T-helper 17 cell (primary cell): ENCODE measurements around the gene CDH4. TPM values are rescaled to one million over a fixed set of nuclear protein-coding genes. Genes with fewer than 3 reads are reported as not detected.

Experiments used
- ATAC-seq: fragments of 150-1000 bp; cut with Tn5 transposase; 2 replicates; pipeline ENCODE4 v1.10.0; 2021; ENCODE audit warnings: mild to moderate bottlenecking, moderate library complexity
- DNase-seq, 3 donors: peaks; one replicate each; pipeline versions ENCODE4 v3.0.0 to v3.0.0-alpha.2; 2020 to 2021
- H3K9me3 ChIP-seq: one replicate; pipeline ENCODE4 v1.7.0; 2013; ENCODE audit warnings: low read length, mild to moderate bottlenecking; ENCODE audit not compliant: control insufficient read depth, poor library complexity, severe bottlenecking
- H3K27ac Mint-ChIP-seq: one replicate; pipeline ENCODE4 v1.8.0; 2022; ENCODE audit warnings: mild to moderate bottlenecking, moderate library complexity, mixed read lengths
- H3K27me3 Mint-ChIP-seq: one replicate; pipeline ENCODE4 v1.8.0; 2022; ENCODE audit warnings: mixed read lengths
- H3K36me3 Mint-ChIP-seq: one replicate; pipeline ENCODE4 v1.8.0; 2022; ENCODE audit warnings: low read depth, mixed read lengths
- H3K4me1 Mint-ChIP-seq: one replicate; pipeline ENCODE4 v1.8.0; 2022; ENCODE audit warnings: mild to moderate bottlenecking, mixed read lengths
- H3K4me3 Mint-ChIP-seq: one replicate; pipeline ENCODE4 v1.8.0; 2022; ENCODE audit warnings: mild to moderate bottlenecking, moderate library complexity, mixed read lengths
- total RNA-seq, 4 donors: library from RNA in 2 of 4; stranded (reverse) in 2 of 4; gene quantifications; one replicate each; pipeline ENCODE4 v1.2.3 and lab custom pipeline; 2022 to 2026

CDH4 gene
- total RNA-seq, 2 donors from 2014 or later = 0.55 to 0.67 TPM

DNA sequence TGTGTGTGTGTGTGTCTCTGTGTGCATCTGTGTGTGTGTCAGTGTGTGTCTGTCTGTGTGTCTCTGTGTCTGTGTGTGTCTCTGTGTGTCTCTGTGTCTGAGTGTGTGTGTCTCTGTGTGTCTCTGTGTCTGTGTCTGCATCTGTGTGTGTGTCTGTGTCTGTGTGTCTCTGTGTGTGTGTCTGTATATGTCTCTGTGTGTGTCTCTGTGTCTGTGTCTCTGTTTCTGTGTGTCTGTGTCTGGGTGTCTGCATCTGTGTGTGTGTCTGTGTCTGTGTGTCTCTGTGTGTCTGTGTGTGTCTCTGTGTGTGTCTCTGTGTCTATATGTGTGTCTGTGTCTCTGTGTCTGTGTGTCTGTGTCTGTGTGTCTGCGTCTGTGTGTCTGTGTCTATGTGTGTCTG lies 605.8 kb downstream of the CDH4 start:
- no peaks in the 10 kb centered on the region for H3K9me3 ChIP-seq
- no peak overlapping the region for H3K4me3 Mint-ChIP-seq
- no peak for DNase-seq
- ATAC-seq = no peak
- no peak overlapping the region for H3K27ac Mint-ChIP-seq
- no peaks in the 10 kb centered on the region for H3K36me3 Mint-ChIP-seq
- H3K4me1 Mint-ChIP-seq = no peaks in the 10 kb centered on the region
- H3K27me3 Mint-ChIP-seq = no peaks in the 10 kb centered on the region

DNA sequence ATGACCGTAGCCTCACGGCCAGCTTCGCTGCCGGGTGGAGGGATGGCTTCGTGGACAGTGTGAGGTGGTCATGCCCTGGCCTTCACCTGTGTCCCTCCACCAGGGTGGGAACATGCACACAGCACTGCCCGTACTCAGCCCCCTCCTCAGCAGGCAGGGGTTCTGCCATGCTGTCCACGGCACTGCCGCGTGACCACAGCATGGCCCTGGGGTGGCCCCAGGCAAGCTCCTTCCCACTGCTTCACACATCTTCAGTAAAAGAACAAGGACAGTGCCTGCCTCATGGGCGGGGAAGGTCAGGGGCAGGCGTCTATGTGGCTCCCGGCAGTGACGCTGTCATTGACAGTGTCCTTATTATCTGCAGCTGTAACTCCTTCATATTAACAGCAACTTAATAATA lies 607.7 kb downstream of the CDH4 start:
- H3K4me1 Mint-ChIP-seq = no peaks in the 10 kb centered on the region
- no peaks in the 10 kb centered on the region for H3K27me3 Mint-ChIP-seq
- no peak overlapping the region for H3K27ac Mint-ChIP-seq
- ATAC-seq (no peak), DNase-seq (no peak)
- H3K4me3 Mint-ChIP-seq = no peak overlapping the region
- H3K9me3 ChIP-seq = no peaks in the 10 kb centered on the region
- no peaks in the 10 kb centered on the region for H3K36me3 Mint-ChIP-seq

DNA sequence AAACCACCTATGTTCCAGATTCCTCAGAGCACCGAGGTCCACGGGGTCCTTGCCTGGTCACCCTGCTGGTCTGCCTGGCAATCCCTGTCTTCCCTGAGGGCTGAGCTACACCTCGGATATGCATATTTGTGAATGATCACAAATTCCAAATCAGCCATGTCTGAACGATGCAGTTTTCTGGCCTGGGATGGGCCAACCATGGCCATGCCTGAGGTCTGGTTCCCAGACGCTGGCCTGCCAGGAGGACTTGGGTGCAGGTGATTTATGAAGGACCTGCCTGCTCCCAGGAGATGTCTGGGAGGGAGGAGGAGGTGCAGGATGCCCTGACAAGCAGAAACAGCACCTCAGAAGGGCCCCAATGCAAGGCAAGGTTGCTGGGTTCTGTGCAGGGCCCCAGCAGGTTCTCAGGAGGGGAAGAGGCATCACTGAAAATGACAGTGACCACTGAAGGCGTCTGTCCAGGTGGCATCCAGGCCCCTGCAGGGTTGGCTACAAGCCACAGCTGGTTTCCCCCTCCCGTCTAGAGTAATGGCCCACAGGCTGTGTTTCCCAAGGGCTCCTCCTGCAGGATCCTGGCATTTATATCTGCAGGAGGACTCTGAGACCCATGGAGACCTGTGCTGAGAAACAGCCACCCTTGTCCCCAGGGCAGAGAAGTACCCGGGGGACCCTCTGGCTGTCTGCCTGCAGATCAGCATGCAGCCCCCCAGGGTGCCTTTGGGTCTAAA lies 608.4 kb downstream of the CDH4 start:
- H3K27ac Mint-ChIP-seq = no peak overlapping the region
- no peaks in the 10 kb centered on the region for H3K4me1 Mint-ChIP-seq
- no peak overlapping the region for H3K4me3 Mint-ChIP-seq
- no peaks in the 10 kb centered on the region for H3K27me3 Mint-ChIP-seq
- DNase-seq (no peak), ATAC-seq (no peak)
- no peaks in the 10 kb centered on the region for H3K36me3 Mint-ChIP-seq
- H3K9me3 ChIP-seq = no peaks in the 10 kb centered on the region

DNA sequence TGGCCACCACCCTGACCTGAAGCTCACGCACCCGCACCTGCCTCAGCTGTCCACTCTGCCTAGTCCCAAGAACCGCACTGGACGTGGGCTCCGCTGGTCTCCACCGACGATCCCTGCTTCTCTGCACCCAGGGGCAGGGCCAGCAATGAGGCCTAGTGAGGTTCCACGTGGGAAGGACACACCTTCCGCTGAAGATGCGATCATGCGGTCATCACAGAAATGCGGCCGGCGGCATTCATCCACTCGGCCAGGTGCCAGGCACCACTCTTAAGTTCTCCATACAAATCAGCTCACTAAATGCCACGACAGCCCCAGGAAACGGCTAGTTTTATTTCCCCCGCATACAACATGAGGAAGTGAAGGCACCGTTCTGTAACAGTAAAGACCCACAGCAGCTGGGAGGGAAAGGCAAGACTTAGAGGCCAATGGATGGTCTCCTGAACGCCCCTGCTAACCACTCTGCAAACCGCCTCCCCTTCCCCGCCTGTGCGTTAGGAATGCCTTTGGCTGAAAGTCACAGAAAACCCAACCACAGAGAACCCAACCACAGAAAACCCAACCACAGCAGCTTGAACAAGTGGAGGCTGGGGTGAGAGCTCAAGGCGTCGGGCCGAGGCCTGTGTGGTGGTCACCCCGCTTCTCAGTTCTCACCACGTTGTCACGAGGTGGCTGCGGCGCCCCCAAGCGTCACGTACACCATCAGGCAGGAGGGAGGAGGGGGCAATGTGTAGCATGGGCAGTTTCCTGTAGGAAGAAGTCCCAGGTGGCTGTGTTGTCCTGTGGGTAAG lies 609.2 kb downstream of the CDH4 start:
- H3K27ac Mint-ChIP-seq = no peak overlapping the region
- no peaks in the 10 kb centered on the region for H3K27me3 Mint-ChIP-seq
- no peaks in the 10 kb centered on the region for H3K9me3 ChIP-seq
- ATAC-seq (no peak), DNase-seq (no peak)
- H3K4me1 Mint-ChIP-seq = no peaks in the 10 kb centered on the region
- H3K36me3 Mint-ChIP-seq = no peaks in the 10 kb centered on the region
- H3K4me3 Mint-ChIP-seq = no peak overlapping the region

DNA sequence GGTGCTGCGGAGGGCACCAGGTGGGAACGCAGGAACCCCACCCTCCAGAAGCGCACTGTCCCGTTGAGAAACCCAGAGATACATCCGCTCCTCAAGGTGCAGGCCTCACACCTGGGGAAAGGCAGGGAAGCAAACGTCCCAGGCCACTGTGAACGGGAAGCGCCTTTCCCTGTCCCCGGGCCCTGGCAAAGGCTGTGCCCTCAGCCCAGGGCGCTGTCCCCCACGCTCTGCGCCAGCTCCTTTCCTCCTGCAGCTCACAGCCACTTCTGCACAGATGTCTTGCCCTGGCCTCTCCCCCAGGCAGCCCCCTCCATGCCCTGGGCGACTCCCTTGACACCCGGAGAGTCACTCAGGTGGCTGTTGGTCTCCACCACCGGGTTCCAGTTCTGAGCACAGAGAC lies 609.8 kb downstream of the CDH4 start:
- Mint-ChIP-seq H3K27ac (no peak overlapping the region), H3K27me3 (no peaks in the 10 kb centered on the region), H3K4me3 (no peak overlapping the region), H3K36me3 (no peaks in the 10 kb centered on the region), H3K4me1 (no peaks in the 10 kb centered on the region)
- DNase-seq (no peak), ATAC-seq (no peak)
- H3K9me3 ChIP-seq = no peaks in the 10 kb centered on the region

DNA sequence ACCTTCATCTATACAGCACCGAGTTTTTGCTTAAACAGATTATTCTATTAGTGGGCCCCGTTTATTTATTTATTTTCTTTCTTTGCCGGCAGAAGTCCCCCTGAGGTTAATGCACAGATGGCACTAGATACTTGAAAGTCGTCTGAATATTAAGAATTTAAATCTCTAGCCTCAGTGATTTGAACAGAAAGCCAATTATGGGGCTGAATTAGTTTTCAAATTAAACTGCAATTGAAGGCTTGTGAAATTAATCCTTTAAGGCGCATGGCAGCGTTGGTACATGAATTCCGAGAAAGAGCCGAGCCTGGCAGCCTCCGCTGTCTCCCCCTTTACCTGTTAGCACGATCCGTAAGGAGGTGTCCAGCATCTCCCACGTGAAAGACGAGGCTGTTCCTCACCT lies 610.8 kb downstream of the CDH4 start:
- H3K4me3 Mint-ChIP-seq = no peak overlapping the region

DNA sequence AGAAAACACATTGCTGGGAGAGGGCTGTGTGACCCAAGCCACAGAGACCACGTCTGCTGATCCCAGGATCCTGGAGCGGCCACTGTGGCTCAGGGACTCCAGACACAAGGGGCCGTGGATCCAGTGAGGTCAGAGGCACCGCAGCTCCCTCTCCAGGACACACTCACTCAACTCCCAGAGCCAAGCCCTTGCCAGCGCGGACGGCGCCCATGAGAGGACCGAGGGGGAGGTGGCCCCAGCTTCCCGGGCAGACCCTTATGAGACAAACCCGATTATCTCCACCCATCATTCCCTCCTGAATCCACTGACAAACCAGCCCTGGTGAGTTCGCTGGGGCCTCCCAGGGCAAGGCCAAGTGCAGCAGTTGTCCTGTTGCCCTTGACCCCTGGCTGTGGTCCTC lies 612.4 kb downstream of the CDH4 start:
- Mint-ChIP-seq H3K4me3 (no peak overlapping the region), H3K27ac (no peak overlapping the region), H3K36me3 (no peaks in the 10 kb centered on the region), H3K27me3 (no peaks in the 10 kb centered on the region), H3K4me1 (no peaks in the 10 kb centered on the region)
- ATAC-seq (no peak), DNase-seq (no peak)
- H3K9me3 ChIP-seq = no peaks in the 10 kb centered on the region

More for the DNA sequence above, 610.8 kb downstream of the CDH4 start:
- Mint-ChIP-seq H3K4me1 (no peaks in the 10 kb centered on the region), H3K36me3 (no peaks in the 10 kb centered on the region), H3K27ac (no peak overlapping the region), H3K27me3 (no peaks in the 10 kb centered on the region)
- ATAC-seq (no peak), DNase-seq (no peak)
- H3K9me3 ChIP-seq = no peaks in the 10 kb centered on the region

DNA sequence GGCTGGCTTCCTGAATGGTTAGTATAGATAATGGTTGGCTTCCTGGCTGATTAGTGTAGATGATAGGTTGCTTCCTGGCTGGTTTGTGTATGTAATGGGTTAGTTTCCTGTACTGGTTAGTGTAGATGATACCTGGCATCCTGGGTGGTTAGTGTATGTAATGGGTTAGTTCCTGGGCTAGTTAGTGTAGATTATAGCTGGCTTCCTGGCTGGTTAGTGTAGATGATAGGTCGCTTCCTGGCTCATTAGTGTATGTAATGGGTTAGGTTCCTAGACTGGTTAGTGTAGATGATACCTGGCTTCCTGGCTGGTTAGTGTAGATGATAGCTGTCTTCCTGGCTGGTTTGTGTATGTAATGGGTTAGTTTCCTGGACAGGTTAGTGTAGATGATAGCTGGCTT lies 613.3 kb downstream of the CDH4 start:
- no peak for ATAC-seq
- Mint-ChIP-seq H3K4me3 (no peak overlapping the region), H3K36me3 (no peaks in the 10 kb centered on the region), H3K27ac (no peak overlapping the region), H3K4me1 (no peaks in the 10 kb centered on the region), H3K27me3 (no peaks in the 10 kb centered on the region)
- no peak for DNase-seq
- H3K9me3 ChIP-seq = no peaks in the 10 kb centered on the region

DNA sequence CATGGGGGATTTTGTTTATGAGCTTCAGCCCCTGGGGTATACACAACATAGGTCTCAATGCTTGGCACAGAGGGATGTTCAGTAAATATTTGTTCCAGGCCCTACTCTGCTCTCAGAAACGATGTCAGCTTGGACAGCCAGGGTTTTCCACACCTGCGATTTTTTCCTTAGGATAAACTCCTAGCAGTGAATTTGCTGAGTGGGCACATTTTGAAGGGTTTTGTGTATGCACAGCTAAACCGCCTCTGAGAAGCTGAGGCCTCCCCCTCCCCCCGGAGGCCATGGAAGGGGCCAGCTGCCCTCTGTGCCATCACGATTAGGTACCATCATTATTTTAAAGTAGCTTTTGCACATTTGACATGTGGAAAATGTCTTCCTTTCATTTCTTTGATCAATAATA lies 614.1 kb downstream of the CDH4 start:
- Mint-ChIP-seq H3K4me3 (no peak overlapping the region), H3K27me3 (no peaks in the 10 kb centered on the region), H3K4me1 (no peaks in the 10 kb centered on the region), H3K36me3 (no peaks in the 10 kb centered on the region), H3K27ac (no peak overlapping the region)
- ATAC-seq = no peak
- no peaks in the 10 kb centered on the region for H3K9me3 ChIP-seq
- no peak for DNase-seq

DNA sequence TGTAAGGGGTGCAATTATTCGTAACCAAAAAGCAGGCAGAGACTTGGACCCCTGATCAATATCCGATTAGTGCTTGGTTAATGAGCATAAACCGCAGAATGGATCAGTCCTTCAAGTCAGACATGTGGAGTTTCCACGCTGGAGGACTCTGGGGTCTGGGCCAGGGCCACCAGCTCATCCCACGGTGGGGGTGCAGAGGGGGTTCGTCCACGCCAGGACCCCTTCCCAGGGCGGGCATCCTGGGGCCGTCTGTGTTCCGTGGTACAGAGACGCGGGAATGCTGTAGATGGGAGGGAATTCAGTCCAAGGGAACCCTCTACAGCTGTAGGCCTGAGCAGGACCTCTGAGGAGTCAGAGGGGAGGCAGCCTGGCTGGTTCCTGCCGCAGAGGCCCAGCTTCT lies 615.9 kb downstream of the CDH4 start:
- Mint-ChIP-seq H3K4me1 (no peaks in the 10 kb centered on the region), H3K4me3 (no peak overlapping the region), H3K27ac (no peak overlapping the region), H3K27me3 (no peaks in the 10 kb centered on the region), H3K36me3 (peaks cover 2% of the 10 kb centered on the region)
- DNase-seq (no peak), ATAC-seq (no peak)
- H3K9me3 ChIP-seq = no peaks in the 10 kb centered on the region

DNA sequence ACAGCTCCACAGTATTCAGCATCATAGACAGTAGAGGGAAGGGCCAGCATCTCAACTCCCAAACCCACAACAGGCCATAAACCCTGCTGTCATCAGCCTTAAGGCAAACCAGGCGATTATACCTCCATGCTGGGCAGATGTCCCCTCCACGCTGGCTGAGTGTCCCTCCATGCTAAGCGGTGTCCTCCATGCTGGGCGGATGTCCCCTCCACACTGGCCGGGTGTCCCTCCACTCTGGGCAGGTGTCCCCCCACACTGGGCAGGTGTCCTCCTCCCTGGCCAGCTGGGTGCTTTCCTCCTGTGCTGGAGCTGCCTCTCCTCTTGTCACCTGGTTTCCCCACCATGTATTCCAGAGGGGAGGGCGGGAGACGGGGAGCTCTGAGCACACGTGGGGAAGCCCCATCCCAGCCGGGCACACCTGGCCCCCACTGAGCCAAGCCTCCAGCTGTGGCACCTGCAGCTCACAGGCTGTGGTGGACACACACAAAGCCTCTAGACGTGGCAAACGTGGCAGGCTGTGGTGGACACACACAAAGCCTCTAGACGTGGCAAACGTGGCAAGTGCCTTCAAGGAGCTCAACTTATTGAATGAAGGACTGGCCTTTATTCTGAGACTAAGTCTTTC lies 616.5 kb downstream of the CDH4 start:
- H3K9me3 ChIP-seq = no peaks in the 10 kb centered on the region
- Mint-ChIP-seq H3K4me1 (no peaks in the 10 kb centered on the region), H3K27me3 (no peaks in the 10 kb centered on the region), H3K4me3 (no peak overlapping the region), H3K27ac (no peak overlapping the region), H3K36me3 (peaks cover 2% of the 10 kb centered on the region)
- DNase-seq = no peak
- no peak for ATAC-seq

DNA sequence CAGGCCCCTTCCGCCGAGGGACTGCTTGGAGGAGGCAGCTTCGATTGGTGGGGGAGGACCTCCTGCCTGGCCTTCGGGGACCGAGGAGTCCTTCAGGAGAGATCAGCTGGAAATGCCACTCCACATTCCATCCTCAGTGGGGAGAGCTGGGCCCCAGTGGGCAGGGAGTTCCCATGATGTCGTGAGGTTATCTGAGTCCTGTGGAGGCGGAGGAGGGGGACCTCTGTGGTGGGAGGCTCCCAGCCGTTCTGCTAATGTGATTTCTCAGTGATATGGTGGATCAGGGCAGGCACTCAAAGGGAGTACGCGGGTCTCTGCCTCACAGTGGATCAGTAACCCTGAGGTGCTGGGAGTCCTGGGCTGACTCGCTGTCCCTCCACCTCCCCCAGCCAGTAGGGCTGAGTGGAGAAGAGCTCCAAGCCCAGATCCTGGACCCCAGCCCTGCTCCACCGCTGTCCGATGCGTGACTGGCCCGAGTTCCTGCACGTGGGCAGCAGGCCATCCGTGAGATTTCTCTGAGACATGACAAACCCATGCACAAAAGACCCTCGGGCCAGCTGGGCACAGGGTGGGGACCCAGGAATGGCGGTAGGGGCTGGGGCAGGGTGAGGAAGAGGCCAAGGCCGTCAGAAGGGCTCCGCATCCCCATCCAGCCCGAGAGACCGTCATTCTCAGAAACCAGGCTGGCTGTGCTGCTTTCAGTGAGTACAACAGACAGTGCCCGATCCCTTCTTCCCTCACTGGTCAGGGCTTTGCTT lies 617.9 kb downstream of the CDH4 start:
- no peak for ATAC-seq
- Mint-ChIP-seq H3K4me1 (no peaks in the 10 kb centered on the region), H3K27me3 (no peaks in the 10 kb centered on the region), H3K27ac (no peak overlapping the region), H3K4me3 (no peak overlapping the region), H3K36me3 (peaks cover 2% of the 10 kb centered on the region)
- H3K9me3 ChIP-seq = no peaks in the 10 kb centered on the region
- no peak for DNase-seq

DNA sequence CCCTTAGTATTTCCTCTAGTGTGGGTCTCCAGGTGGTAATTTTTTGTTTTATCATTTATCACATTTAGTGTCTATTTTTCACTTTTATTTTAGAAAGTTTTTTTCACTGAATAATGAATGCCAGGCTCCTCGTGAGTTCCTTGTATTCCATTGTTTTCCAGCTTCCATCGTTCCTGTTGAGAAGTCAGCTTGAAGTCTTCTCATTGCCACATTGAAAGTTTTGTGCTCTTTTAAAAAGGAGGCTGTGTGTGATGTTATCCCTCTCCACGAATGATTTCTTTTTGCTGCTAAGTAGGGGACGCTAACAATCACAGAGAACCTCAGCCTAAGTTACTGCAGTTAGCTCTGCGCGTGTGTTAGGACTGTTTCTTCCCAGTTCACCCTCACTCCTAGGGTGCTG lies 619.1 kb downstream of the CDH4 start:
- H3K4me3 Mint-ChIP-seq = no peak overlapping the region
- H3K27me3 Mint-ChIP-seq = no peaks in the 10 kb centered on the region
- no peaks in the 10 kb centered on the region for H3K9me3 ChIP-seq
- no peak overlapping the region for H3K27ac Mint-ChIP-seq
- peaks cover 2% of the 10 kb centered on the region for H3K36me3 Mint-ChIP-seq
- DNase-seq (no peak), ATAC-seq (no peak)
- no peaks in the 10 kb centered on the region for H3K4me1 Mint-ChIP-seq
